Mucosa of descending colon (tissue), 3 donors: ENCODE data around the gene DNASE1. TPM values are rescaled to one million over a fixed set of nuclear protein-coding genes. Genes with fewer than 3 reads are reported as not detected.

Experiments used
- ATAC-seq: fragments of 200-7000 bp; cut with Tn5 transposase; one replicate; pipeline ENCODE4 v1.9.1; 2020; ENCODE audit warnings: mild to moderate bottlenecking, moderate library complexity
- DNase-seq, 3 donors: peaks; one replicate each; pipeline ENCODE4 v3.0.0-alpha.2; 2020
- H3K36me3 ChIP-seq: fragments of 200-600 bp; one replicate; pipeline ENCODE4 v1.8.0; 2021; ENCODE audit warnings: low read depth, mild to moderate bottlenecking
- H3K4me1 ChIP-seq: fragments of 200-600 bp; one replicate; pipeline ENCODE4 v1.8.0; 2021; ENCODE audit warnings: low read depth, mild to moderate bottlenecking
- H3K4me3 ChIP-seq: fragments of 200-600 bp; one replicate; pipeline ENCODE4 v1.8.0; 2021; ENCODE audit warnings: mild to moderate bottlenecking
- H3K9me3 ChIP-seq: fragments of 200-600 bp; one replicate; pipeline ENCODE4 v1.8.0; 2021; ENCODE audit warnings: mild to moderate bottlenecking
- intact Hi-C, 2 donors: fragments of 100-400 bp; cut with DNase I in 1 of 2; cut with micrococcal nuclease in 1 of 2; formaldehyde crosslinking; loops; one replicate each; pipeline versions ENCODE4 v1.11.0 to v1.11.1; 2022; cut with DNase I, micrococcal nuclease
- total RNA-seq, 3 donors: library from RNA; stranded (reverse); fragmentation: NEBNext Ultra II Directional in 2 of 3; extraction: Animal tissue kit (Norgen Biotek cat#: 25700) in 2 of 3; gene quantifications; one replicate each; pipeline versions ENCODE4 v1.2.1 to v1.2.4, GENCODE V29; 2021 to 2023
- TF ChIP-seq, protein P1 (sequence below): fragments of 200-600 bp; IDR thresholded peaks from one replicate; pipeline ENCODE4 v1.8.0; 2022; ENCODE audit warnings: antibody characterized with exemption, mild to moderate bottlenecking
- donor health status: DM: no; HTN: no; CAD: no; lungs with moderate emphysema.
- donor health status: DM: no; HTN: no; CAD: no.
- donor health status: DM: no; HTN: yes; CAD: no.

DNASE1 gene
- total RNA-seq, 3 donors from 2014 or later, result 24.4 to 36.0 (median 27.0) TPM

DNA sequence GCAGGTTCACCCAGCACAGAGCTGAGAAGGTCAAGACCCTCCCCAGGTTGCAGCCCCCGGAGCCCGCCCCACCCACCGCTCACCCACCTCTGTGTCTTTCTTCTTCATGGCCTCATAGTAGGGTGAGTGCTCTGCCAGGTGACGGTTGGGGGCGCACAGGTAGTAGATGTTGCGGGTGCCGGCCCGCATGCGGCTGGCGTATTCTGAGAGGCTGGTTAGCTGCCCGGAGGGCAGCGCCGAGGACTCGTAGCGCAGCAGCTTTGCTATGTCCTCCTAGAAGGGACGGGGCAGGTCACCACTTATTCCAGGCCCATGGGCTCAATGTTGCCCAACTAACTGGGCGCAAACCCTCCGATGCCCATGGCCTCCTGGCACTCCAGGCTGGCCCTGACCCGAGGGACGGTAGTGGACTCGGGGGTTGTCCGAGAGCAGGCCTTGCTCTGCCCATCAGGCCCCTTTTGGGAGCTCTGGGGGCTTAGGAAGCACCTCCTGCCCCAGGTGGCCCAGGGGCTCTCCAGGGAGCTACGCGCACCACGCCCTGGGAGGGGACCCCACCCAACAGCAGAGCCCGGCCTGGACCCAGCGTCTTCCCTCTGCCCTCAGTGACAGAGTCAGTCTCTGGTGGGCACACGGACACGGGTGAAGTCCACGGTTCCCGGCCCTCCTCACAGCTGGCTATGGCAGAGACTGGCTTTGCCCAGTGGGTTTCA, 9.9 kb downstream of the DNASE1 start:
- DNase-seq (peak in 2 of 3 donors; percentile 14 to 40), ATAC-seq (no peak)
- intact Hi-C loops, result no loop called here
- TF ChIP-seq, protein P1, sequence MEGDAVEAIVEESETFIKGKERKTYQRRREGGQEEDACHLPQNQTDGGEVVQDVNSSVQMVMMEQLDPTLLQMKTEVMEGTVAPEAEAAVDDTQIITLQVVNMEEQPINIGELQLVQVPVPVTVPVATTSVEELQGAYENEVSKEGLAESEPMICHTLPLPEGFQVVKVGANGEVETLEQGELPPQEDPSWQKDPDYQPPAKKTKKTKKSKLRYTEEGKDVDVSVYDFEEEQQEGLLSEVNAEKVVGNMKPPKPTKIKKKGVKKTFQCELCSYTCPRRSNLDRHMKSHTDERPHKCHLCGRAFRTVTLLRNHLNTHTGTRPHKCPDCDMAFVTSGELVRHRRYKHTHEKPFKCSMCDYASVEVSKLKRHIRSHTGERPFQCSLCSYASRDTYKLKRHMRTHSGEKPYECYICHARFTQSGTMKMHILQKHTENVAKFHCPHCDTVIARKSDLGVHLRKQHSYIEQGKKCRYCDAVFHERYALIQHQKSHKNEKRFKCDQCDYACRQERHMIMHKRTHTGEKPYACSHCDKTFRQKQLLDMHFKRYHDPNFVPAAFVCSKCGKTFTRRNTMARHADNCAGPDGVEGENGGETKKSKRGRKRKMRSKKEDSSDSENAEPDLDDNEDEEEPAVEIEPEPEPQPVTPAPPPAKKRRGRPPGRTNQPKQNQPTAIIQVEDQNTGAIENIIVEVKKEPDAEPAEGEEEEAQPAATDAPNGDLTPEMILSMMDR, result no peak
- Histone ChIP-seq H3K9me3 (no peaks in the 10 kb centered on the region), H3K36me3 (no peaks in the 10 kb centered on the region), H3K4me3 (no peak overlapping the region), H3K4me1 (no peaks in the 10 kb centered on the region)

DNA sequence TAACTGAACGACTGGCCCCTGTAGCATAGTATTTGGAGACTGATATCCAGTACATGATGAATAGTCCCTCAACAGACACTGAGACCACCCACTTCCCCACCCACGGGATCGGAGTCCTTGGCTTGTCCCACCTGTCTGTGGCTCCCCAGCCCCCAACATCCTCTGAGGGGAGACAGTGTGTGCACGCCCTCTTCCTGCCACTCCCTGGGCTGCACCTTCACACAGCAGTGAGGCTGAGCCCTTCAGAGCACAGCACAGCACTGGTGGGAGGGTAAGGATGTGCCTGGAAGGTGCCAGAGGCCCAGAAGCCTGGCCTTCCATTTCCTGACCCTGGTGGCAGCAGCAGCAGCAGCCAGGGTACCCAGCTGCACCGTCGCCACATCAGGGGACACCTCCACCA, 11.0 kb downstream of the DNASE1 start:
- no peaks in the 10 kb centered on the region for H3K9me3 ChIP-seq
- ATAC-seq, result peak; percentile 37
- peak in 2 of 3 donors; percentile 17 to 41 for DNase-seq
- TF ChIP-seq, protein P1, result no peak
- H3K4me3 ChIP-seq, result no peak overlapping the region
- intact Hi-C loops, result no loop called here
- no peaks in the 10 kb centered on the region for H3K4me1 ChIP-seq
- H3K36me3 ChIP-seq, result no peaks in the 10 kb centered on the region

DNA sequence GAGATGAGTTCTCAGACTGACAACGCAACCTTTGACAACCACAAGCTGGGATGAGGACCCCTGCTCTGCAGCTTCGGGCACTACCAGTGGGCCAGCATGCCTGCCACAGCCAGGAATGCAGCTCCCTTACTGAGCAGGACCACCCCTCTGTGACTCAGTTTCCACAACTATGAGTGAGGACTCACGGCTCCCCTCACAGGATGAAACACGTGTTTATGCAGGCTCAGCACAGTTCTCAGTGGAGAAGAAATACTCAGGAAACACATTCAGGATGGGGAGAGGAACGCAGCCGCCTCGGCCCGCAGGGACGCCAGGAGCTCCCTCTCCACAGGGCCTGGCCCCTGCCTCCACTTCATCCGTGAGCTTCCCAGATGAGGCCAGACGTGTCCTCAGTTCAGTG, 14.1 kb downstream of the DNASE1 start:
- Histone ChIP-seq H3K9me3 (no peaks in the 10 kb centered on the region), H3K36me3 (no peaks in the 10 kb centered on the region), H3K4me3 (no peak overlapping the region), H3K4me1 (no peaks in the 10 kb centered on the region)
- TF ChIP-seq, protein P1, result no peak
- DNase-seq (no peak), ATAC-seq (no peak)
- intact Hi-C loops, result no loop called here

DNA sequence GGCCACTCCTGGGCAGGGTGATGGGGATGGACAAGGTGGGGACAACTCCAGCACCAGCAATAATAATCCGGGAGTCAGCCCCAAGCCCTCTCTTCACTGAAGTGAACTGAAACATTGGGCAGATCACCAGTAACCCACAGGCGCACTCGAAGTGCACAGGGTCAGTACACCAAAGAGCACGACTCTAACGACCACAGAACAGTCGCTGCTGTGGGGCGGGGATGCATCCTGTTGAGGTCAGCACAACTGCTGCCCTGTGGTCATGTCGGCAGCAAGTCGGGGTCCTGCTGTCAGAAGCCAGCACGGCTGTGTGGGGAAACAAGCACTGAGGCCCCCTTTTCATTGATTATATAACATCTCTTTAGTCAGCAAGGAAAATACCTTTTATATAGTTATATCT, 14.6 kb downstream of the DNASE1 start:
- H3K4me3 ChIP-seq, result no peak overlapping the region
- no peaks in the 10 kb centered on the region for H3K4me1 ChIP-seq
- H3K9me3 ChIP-seq, result no peaks in the 10 kb centered on the region
- DNase-seq, result peak in 1 of 3 donors; percentile 30
- H3K36me3 ChIP-seq, result no peaks in the 10 kb centered on the region
- intact Hi-C loops, result no loop called here
- ATAC-seq, result no peak
- TF ChIP-seq, protein P1, result no peak

DNA sequence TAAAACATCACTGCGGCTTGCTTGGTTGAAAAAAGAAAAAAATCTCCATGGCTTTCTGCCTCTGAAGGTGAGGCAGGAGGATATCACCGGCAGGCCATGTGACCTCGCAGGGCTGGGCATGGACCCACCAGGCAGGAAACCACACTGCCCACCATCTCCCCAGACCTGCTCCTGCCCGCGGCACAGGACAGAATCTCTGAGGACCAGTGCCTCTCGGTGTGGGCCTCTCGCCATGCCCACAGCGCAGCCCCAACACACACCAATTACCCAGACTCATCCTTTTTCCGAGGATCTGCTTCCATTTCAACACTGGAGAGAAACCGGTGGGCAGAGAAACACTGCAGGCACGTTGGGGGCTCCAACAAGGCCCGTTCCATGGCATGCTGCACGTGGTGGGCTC, 16.2 kb downstream of the DNASE1 start:
- H3K4me3 ChIP-seq, result no peak overlapping the region
- no peaks in the 10 kb centered on the region for H3K36me3 ChIP-seq
- DNase-seq (peak in 1 of 3 donors; percentile 30), ATAC-seq (no peak)
- intact Hi-C loops, result loop anchor here in 1 of 2 donors (10.0 kb wide), 1 partner anchor 464 kb away; no protein-coding TSS in a partner anchor
- TF ChIP-seq, protein P1, result no peak
- H3K4me1 ChIP-seq, result no peaks in the 10 kb centered on the region
- H3K9me3 ChIP-seq, result no peaks in the 10 kb centered on the region
